Heart left ventricle (tissue), 16 donors: ENCODE results near the gene ZNF18. TPM values are rescaled to one million over a fixed set of nuclear protein-coding genes. Genes with fewer than 3 reads are reported as not detected.

ENCODE experiments used
- ATAC-seq, 4 donors: fragments of 200-7000 bp; cut with Tn5 transposase; one replicate each; pipeline ENCODE4 v1.9.1; 2020 to 2022; ENCODE audit warnings: moderate library complexity in 4 of 4, mild to moderate bottlenecking in 3 of 4, moderate number of reproducible peaks in 1 of 4
- DNase-seq, 5 donors: peaks; one replicate each; pipeline ENCODE4 v3.0.0-alpha.2; 2020
- H3K27ac ChIP-seq, 12 donors: fragments of 200-600 bp; sonication (generic) in 4 of 12; one replicate each; pipeline versions ENCODE4 v1.5.0 to v1.8.0; 2016 to 2022; ENCODE audit warnings: mild to moderate bottlenecking in 2 of 12
- H3K27me3 ChIP-seq, 9 donors: fragments of 200-600 bp; sonication (generic) in 2 of 9; one replicate each; pipeline versions ENCODE4 v1.5.1 to v1.8.0; 2016 to 2022; ENCODE audit warnings: mild to moderate bottlenecking in 3 of 9
- H3K36me3 ChIP-seq, 9 donors: fragments of 200-600 bp; sonication (generic) in 2 of 9; one replicate each; pipeline versions ENCODE4 v1.5.0 to v1.8.0; 2018 to 2022; ENCODE audit warnings: mild to moderate bottlenecking in 2 of 9
- H3K4me1 ChIP-seq, 12 donors: fragments of 200-600 bp; sonication (generic) in 4 of 12; one replicate each; pipeline versions ENCODE4 v1.5.0 to v1.8.0; 2016 to 2022; ENCODE audit warnings: mild to moderate bottlenecking in 3 of 12
- H3K4me3 ChIP-seq, 12 donors: fragments of 200-600 bp; sonication (generic) in 4 of 12; one replicate each; pipeline versions ENCODE4 v1.5.0 to v1.8.0; 2017 to 2022; ENCODE audit warnings: mild to moderate bottlenecking in 9 of 12, moderate library complexity in 4 of 12
- H3K9me3 ChIP-seq, 12 donors: fragments of 200-600 bp; sonication (generic) in 4 of 12; one replicate each; pipeline versions ENCODE4 v1.5.0 to v1.8.0; 2016 to 2022; ENCODE audit warnings: mild to moderate bottlenecking in 1 of 12
- CTCF ChIP-seq, 12 donors: fragments of 200-600 bp; sonication (generic) in 4 of 12; IDR thresholded peaks; one replicate each; pipeline versions ENCODE4 v1.5.0 to v1.8.0; 2018 to 2022; ENCODE audit warnings: antibody characterized with exemption in 12 of 12, mild to moderate bottlenecking in 5 of 12
- POLR2A ChIP-seq, 2 donors: fragments of 450-650 bp; IDR thresholded peaks; one replicate each; pipeline ENCODE4 v1.6.1; 2017; ENCODE audit warnings: antibody characterized with exemption in 2 of 2, mild to moderate bottlenecking in 2 of 2, moderate library complexity in 2 of 2
- WGBS, 4 donors: extraction: QIAGEN DNeasy Blood & Tissue Kit in 2 of 4; methylation state at CpG; one replicate each; pipeline versions ENCODE4 v1.1.5 to v1.1.7; 2013 to 2018; 5-methylcytosine and 5-hydroxymethylcytosine counted together
- intact Hi-C, 10 donors: fragments of 100-400 bp; cut with DNase I; formaldehyde crosslinking; loops; one replicate each; pipeline versions ENCODE4 v1.11.1 to v1.14.2; 2022
- long read RNA-seq, 3 donors: library from polyadenylated mRNA; unstranded; transcript quantifications; one replicate each; pipeline ENCODE4 v2.0.0, GENCODE V29; 2020 to 2021
- polyA plus RNA-seq, 2 donors: library from polyadenylated mRNA; stranded (reverse); fragments of 200-250 nt; gene quantifications; one replicate each; pipeline ENCODE4 v1.2.3, GENCODE V29; 2013
- total RNA-seq, 9 donors: library from RNA; depleted of rRNA in 2 of 9; stranded (reverse); fragments of >200 nt in 2 of 9; fragmentation: NEBNext Ultra II Directional in 3 of 9; extraction: Animal tissue kit (Norgen Biotek cat#: 25700) in 3 of 9; gene quantifications; one replicate each; pipeline versions ENCODE4 v1.1.0 to v1.2.4, GENCODE V29; 2016 to 2023
- donor health status: ischemic (EF 13 %, LVEDD 7.1; RV severe dilation, severe dysfunction).
- donor health status: healthy with polysubstance abuse.
- donor health status: DM: no; HTN: yes; CAD: no.
- donor health status: DM: no; HTN: no; CAD: no.
- donor health status: ischemic (EF 25% LVEDD 6.9; RV normal size, moderate dysfunction).
- donor health status: ischemic (EF 25% LVEDD 5.7; RV mildly dilated, moderate dysfunction).
- donor health status: healthy.
- donor health status: DM: yes; HTN: yes; CAD: no.
- donor health status: ischemic (EF 35%, LVEDD 5.7; RV mildly dilated, moderate dysfunction).
- donor health status: nonischemic (EF 11% LVEDD 7.7; RV severe dilation, severe dysfunction).
- donor health status: DM: yes; HTN: yes; CAD: no.
- donor health status: PGD.
- donor health status: ischemic (EF 29% LVEDD 5.4; RV normal size, mild dysfunction).
- donor health status: nonischemic (EF 23%, LVEDD 6.1; RV moderate dilation, normal function).

Gene ZNF18
- total RNA-seq: 1 to 10 TPM; 3.8 to 5.6 (median 4.4) TPM
- 1 to 10 TPM; 3.2 to 3.6 TPM for polyA plus RNA-seq
- long read RNA-seq, donor 1, partial matches to known transcripts: 1 of 14 reads
- long read RNA-seq, donor 1, other reads (novel, unspliced or antisense): 5 of 14 reads
- long read RNA-seq, donor 2, transcript ZNF18-204 (7 exons, 2,330 nt): major isoform, 8 of 27 reads
- long read RNA-seq, donor 2, partial matches to known transcripts: 3 of 27 reads
- long read RNA-seq, donor 2, other reads (novel, unspliced or antisense): 13 of 27 reads
- long read RNA-seq, donor 3, partial matches to known transcripts: 1 of 8 reads
- long read RNA-seq, donor 3, other reads (novel, unspliced or antisense): 4 of 8 reads

- DNase-seq: peak; percentile 97 to 99 (median 98)
- Histone ChIP-seq H3K4me3 (peak within 1 kb of the TSS; percentile 63 to 97 (median 89)), H3K36me3 (peaks cover 0 to 8% (median 3%) of the 10 kb centered on the region in 9 donors), H3K27ac (peak within 1 kb of the TSS; percentile 51 to 96 (median 90)), H3K9me3 (no peaks in the 10 kb centered on the region), H3K27me3 (no peaks in the 10 kb centered on the region), H3K4me1 (peaks cover 0 to 19% (median 9%) of the 10 kb centered on the region in 12 donors)
- TF ChIP-seq CTCF (IDR thresholded peaks at IDR 0.05) (peak in 4 of 12 donors; percentile 13 to 32 (median 24)), POLR2A (IDR thresholded peaks at IDR 0.05) (peak; percentile 55 to 98)
- peak; percentile 99 to 100 (median 100) for ATAC-seq
- 1% methylated on average over 56 to 74 of the region's 74 CpGs for WGBS, 4 donors
- intact Hi-C loops: loop anchor here in 2 of 10 donors (1.0 to 2.0 kb wide), 2 partner anchors 23 kb away; partner anchors contain the start of gene MAP2K4 (in 2 of the 2)
These were observed at the start of gene ZNF18 for GRCh38 chr17:11997147-11997971. TSS of gene ZNF18 (minus strand) at chr17:11997475. CDS start at chr17:11992829, 4,646 bp downstream.

GRCh38 chr17:12046786-12047185 lies 49.5 kb upstream of the ZNF18 start:
- Histone ChIP-seq H3K4me3 (no peak overlapping the region), H3K27me3 (no peaks in the 10 kb centered on the region), H3K4me1 (peaks cover 0 to 45% (median 19%) of the 10 kb centered on the region in 12 donors), H3K9me3 (no peaks in the 10 kb centered on the region), H3K36me3 (no peaks in the 10 kb centered on the region), H3K27ac (no peak overlapping the region)
- 63 to 80% (median 70%) methylated on average over 2 of the region's 2 CpGs for WGBS, 4 donors
- TF ChIP-seq POLR2A (IDR thresholded peaks at IDR 0.05): no peak
- no peak for TF ChIP-seq CTCF (IDR thresholded peaks at IDR 0.05)
- intact Hi-C loops: no loop called here
- no peak for DNase-seq
- ATAC-seq: no peak

GRCh38 chr17:12043702-12044101 lies 46.4 kb upstream of the ZNF18 start:
- no peaks in the 10 kb centered on the region for H3K27me3 ChIP-seq
- TF ChIP-seq CTCF (IDR thresholded peaks at IDR 0.05): no peak
- TF ChIP-seq POLR2A (IDR thresholded peaks at IDR 0.05): no peak
- intact Hi-C loops: no loop called here
- no peak overlapping the region for H3K4me3 ChIP-seq
- DNase-seq (no peak), ATAC-seq (no peak)
- H3K9me3 ChIP-seq: no peaks in the 10 kb centered on the region
- no peaks in the 10 kb centered on the region for H3K36me3 ChIP-seq
- peaks cover 0 to 53% (median 16%) of the 10 kb centered on the region in 12 donors for H3K4me1 ChIP-seq
- no peak overlapping the region for H3K27ac ChIP-seq
- WGBS, 4 donors: 95 to 98% (median 98%) methylated on average over 6 of the region's 6 CpGs

GRCh38 chr17:12041312-12041711 lies 44.0 kb upstream of the ZNF18 start:
- Histone ChIP-seq H3K27me3 (no peaks in the 10 kb centered on the region), H3K4me3 (no peak overlapping the region), H3K27ac (no peak overlapping the region), H3K4me1 (peaks cover 4 to 44% (median 11%) of the 10 kb centered on the region in 12 donors), H3K36me3 (no peaks in the 10 kb centered on the region), H3K9me3 (no peaks in the 10 kb centered on the region)
- DNase-seq (no peak), ATAC-seq (no peak)
- 74 to 82% (median 77%) methylated on average over 3 of the region's 3 CpGs for WGBS, 4 donors
- TF ChIP-seq POLR2A (IDR thresholded peaks at IDR 0.05) (no peak), CTCF (IDR thresholded peaks at IDR 0.05) (no peak)
- intact Hi-C loops: no loop called here
